ENCODE results near the gene SCYGR4.

Gene SCYGR4

GRCh38 chr2:227625420-227625819 is 8.1 kb downstream of the SCYGR4 start:
- no peak for DNase-seq (ENCODE audit: low spot score)
- Histone ChIP-seq H3K4me3 (no peak overlapping the region), H3K27ac (no peak overlapping the region)
- TF ChIP-seq, protein P1, sequence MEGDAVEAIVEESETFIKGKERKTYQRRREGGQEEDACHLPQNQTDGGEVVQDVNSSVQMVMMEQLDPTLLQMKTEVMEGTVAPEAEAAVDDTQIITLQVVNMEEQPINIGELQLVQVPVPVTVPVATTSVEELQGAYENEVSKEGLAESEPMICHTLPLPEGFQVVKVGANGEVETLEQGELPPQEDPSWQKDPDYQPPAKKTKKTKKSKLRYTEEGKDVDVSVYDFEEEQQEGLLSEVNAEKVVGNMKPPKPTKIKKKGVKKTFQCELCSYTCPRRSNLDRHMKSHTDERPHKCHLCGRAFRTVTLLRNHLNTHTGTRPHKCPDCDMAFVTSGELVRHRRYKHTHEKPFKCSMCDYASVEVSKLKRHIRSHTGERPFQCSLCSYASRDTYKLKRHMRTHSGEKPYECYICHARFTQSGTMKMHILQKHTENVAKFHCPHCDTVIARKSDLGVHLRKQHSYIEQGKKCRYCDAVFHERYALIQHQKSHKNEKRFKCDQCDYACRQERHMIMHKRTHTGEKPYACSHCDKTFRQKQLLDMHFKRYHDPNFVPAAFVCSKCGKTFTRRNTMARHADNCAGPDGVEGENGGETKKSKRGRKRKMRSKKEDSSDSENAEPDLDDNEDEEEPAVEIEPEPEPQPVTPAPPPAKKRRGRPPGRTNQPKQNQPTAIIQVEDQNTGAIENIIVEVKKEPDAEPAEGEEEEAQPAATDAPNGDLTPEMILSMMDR (IDR thresholded peaks at IDR 0.05): no peak

DNA sequence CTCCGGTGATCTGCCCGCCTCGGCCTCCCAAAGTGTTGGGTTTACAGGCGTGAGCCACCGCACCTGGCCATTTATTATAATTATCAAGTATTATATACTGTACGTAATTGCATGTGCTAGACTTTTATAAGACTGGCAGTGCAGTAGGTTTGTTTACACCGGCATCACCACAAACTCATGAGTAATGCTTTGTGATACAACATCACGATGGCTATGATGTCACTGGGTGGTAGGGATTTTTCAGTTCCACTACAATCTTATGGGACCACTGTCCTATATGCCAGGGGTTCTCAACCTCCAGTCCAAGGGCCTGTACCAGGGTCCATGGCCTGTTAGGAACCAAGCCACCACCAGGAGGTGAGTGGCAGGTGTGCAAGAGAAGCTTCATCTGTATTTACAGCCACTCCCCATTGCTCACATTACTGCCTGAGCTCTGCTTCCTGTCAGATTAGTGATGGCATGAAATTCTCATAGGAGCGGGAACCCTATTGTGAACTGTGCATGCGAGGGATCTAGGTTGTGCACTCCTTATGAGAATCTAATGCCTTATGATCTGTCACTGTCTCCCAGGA is 9.4 kb downstream of the SCYGR4 start:
- Histone ChIP-seq H3K4me3 (no peak overlapping the region), H3K27ac (no peak overlapping the region)
- no peak for DNase-seq (ENCODE audit: low spot score)
- TF ChIP-seq, protein P1 (IDR thresholded peaks at IDR 0.05): no peak

- Histone ChIP-seq H3K27ac (no peak overlapping the region), H3K4me3 (no peak overlapping the region)
- DNase-seq (ENCODE audit: low spot score): no peak
- TF ChIP-seq, protein P1 (IDR thresholded peaks at IDR 0.05): no peak
Measured at GRCh38 chr2:227627769-227628168, 10.5 kb downstream of the SCYGR4 start.

GRCh38 chr2:227629435-227629834 is 12.1 kb downstream of the SCYGR4 start:
- DNase-seq (ENCODE audit: low spot score): no peak
- Histone ChIP-seq H3K4me3 (no peak overlapping the region), H3K27ac (no peak overlapping the region)
- TF ChIP-seq, protein P1 (IDR thresholded peaks at IDR 0.05): no peak

- TF ChIP-seq, protein P1 (IDR thresholded peaks at IDR 0.05): no peak
- no peak overlapping the region for H3K27ac ChIP-seq
- H3K4me3 ChIP-seq: no peak overlapping the region
- DNase-seq (ENCODE audit: low spot score): no peak
Measured at GRCh38 chr2:227630322-227630721, 13.0 kb downstream of the SCYGR4 start.

- no peak overlapping the region for H3K27ac ChIP-seq
- TF ChIP-seq, protein P1 (IDR thresholded peaks at IDR 0.05): no peak
- no peak for DNase-seq (ENCODE audit: low spot score)
- no peak overlapping the region for H3K4me3 ChIP-seq
Measured at GRCh38 chr2:227632827-227633226, 15.5 kb downstream of the SCYGR4 start.

GRCh38 chr2:227634201-227634600 is 16.9 kb downstream of the SCYGR4 start:
- Histone ChIP-seq H3K27ac (no peak overlapping the region), H3K4me3 (no peak overlapping the region)
- TF ChIP-seq, protein P1 (IDR thresholded peaks at IDR 0.05): no peak
- no peak for DNase-seq (ENCODE audit: low spot score)

Measured in coronary artery (tissue), 2 donors.